ENCODE results near the gene PPP1R3E.

DNA sequence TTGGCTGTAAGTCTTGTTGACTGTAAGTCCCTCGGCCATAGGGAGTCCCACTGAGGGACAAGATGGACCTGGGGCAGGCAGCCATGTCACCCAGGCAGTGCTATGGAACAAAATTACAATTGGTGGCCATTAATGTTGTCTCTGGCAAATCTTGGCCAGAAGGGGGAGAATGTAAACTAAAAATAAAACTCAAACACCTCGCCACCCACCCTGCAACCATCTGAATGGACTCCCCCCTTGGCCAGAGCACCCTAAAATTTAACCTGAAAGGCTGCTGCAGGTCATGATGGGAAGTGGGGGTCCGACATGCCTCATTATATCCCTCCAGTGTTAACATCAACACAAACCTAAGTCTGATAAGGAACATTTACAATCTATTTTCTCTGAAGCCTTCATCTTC is 41.8 kb upstream of the PPP1R3E start:
- TF ChIP-seq, protein P1, sequence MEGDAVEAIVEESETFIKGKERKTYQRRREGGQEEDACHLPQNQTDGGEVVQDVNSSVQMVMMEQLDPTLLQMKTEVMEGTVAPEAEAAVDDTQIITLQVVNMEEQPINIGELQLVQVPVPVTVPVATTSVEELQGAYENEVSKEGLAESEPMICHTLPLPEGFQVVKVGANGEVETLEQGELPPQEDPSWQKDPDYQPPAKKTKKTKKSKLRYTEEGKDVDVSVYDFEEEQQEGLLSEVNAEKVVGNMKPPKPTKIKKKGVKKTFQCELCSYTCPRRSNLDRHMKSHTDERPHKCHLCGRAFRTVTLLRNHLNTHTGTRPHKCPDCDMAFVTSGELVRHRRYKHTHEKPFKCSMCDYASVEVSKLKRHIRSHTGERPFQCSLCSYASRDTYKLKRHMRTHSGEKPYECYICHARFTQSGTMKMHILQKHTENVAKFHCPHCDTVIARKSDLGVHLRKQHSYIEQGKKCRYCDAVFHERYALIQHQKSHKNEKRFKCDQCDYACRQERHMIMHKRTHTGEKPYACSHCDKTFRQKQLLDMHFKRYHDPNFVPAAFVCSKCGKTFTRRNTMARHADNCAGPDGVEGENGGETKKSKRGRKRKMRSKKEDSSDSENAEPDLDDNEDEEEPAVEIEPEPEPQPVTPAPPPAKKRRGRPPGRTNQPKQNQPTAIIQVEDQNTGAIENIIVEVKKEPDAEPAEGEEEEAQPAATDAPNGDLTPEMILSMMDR (IDR thresholded peaks at IDR 0.05) = no peak
- no peak for TF ChIP-seq POLR2A (IDR thresholded peaks at IDR 0.05)

Measured in lower leg skin (tissue), 3 donors.